ENCODE results near the gene KIAA1586. TPM values are rescaled to one million over a fixed set of nuclear protein-coding genes. Genes with fewer than 3 reads are reported as not detected.

The KIAA1586 gene, protein sequence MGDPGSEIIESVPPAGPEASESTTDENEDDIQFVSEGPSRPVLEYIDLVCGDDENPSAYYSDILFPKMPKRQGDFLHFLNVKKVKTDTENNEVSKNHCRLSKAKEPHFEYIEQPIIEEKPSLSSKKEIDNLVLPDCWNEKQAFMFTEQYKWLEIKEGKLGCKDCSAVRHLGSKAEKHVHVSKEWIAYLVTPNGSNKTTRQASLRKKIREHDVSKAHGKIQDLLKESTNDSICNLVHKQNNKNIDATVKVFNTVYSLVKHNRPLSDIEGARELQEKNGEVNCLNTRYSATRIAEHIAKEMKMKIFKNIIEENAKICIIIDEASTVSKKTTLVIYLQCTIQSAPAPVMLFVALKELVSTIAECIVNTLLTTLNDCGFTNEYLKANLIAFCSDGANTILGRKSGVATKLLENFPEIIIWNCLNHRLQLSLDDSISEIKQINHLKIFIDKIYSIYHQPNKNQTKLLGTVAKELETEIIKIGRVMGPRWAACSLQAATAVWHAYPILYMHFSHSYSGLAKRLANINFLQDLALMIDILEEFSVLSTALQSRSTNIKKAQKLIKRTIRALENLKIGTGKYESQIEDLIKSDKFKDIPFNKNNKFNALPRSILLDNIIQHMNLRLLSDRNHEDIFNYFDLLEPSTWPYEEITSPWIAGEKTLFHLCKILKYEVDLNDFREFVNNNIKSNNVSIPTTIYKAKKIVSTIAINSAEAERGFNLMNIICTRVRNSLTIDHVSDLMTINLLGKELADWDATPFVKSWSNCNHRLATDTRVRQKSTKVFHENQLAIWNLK
- total RNA-seq, result 15.1 and 17.2 TPM in 2 replicates

DNA sequence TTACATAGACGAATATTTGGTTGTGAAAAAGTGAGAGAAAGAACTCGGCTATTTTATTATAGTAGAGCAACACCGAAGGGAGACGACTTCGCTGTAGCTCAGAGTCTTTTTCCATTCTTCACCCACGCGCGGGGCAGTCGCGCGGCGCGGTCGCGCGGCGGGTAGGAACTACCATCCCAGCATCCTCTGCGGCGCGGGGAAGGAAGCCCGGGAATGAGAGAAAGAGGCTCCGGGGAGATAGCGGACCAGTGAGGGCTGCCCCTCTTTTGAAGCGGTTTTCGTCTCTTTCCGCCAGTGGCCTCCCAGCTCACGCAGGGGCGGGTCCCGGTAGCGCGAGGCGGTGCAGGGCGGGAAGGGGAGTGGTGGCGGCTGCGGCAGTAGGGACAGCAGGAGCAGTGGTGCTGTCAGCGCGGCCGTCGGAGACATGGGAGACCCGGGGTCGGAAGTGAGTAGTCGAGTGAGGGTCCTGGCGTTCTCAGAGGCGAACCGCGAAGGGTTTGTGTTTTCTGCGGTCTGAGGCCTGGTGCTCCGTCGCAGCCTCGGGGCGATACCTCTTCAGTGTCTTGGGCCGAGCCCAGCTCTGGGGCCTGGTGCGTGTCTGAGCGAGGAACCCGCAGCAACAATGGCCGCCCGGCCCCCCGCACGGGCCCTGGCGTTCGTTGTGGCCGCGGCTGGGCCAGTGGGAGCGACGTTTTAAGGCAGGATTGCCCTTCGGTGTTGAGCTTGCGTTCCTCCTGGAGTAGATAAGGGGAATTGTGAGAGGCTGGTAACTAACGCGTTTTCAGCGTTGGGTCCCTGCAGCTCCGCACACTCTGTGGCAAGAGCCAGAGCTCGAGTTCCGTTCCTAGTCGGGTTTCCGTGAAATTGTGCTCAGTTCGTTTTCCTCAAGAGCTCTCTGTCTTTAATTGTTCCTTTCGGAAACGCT, at the start of gene KIAA1586:
Gene KIAA1586, plus strand, starts transcription at position 362 of the 925 bp plus-strand sequence. Its CDS starts 63 bp downstream, at position 425.

DNA sequence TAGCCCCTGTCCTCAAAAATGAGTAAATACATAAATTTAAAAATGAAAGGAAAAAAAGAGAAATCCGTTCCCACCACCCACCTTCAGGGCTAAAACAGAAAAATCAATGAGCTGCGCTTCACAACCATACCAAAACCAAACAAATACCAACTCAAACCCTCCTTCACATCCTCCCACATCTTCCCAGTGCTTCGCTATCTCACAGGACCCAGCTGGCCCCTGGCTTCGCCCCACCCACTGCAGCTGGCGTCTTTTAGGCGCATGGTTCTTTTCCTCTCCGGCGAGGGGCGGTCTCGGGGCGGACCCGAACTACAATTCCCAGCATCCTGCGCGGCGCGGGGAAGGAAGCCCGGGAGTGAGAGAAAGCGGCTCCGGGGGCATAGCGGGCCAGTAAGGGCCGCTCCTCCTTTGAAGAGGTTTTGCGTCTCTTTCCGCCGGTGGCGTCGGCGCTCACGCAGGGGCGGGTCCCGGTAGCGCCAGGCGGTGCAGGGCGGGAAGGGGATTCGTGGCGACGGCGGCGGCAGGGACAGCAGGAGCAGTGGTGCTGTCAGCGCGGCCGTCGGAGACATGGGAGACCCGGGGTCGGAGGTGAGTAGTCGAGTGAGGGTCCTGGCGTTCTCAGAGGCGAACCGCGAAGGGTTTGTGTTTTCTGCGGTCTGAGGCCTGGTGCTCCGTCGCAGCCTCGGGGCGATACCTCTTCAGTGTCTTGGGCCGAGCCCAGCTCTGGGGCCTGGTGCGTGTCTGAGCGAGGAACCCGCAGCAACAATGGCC, 43.4 kb downstream of the KIAA1586 start, which contains the start of gene ZNF451:
Gene ZNF451, plus strand, starts transcription at position 502 of the 771 bp plus-strand sequence. Its CDS starts 66 bp downstream, at position 568.

Other genes with a start within 250 kb of the KIAA1586 start
- gene BEND6, start 91.6 kb upstream of the KIAA1586 start, total RNA-seq, result 6.5 and 12.8 TPM in 2 replicates
- gene ZNF451, start 43.5 kb downstream of the KIAA1586 start, total RNA-seq, result 63.0 and 65.3 TPM in 2 replicates
- 28.2 and 35.7 TPM in 2 replicates for gene BAG2, start 125.6 kb downstream of the KIAA1586 start, total RNA-seq
- gene RAB23, start 175.6 kb downstream of the KIAA1586 start, total RNA-seq, result 69.7 and 71.0 TPM in 2 replicates